HepG2 (cell line): ENCODE results near the gene GPSM1. TPM values are rescaled to one million over a fixed set of nuclear protein-coding genes. Genes with fewer than 3 reads are reported as not detected.

Experiments used
- ATAC-seq: fragments of 200-7000 bp; cut with Tn5 transposase; 3 replicates; pipeline ENCODE4 v1.9.1; 2020; ENCODE audit warnings: mild to moderate bottlenecking, moderate library complexity
- BruUV-seq: library from RNA; stranded (reverse); fragments of 400-500 nt; replicated peaks from 2 replicates; lab custom pipeline; 2021; lab: Mats Ljungman, UMichigan
- CTCF ChIA-PET: fragments of 300-600 bp; formaldehyde crosslinking; extraction: SDS; loops from one replicate; lab custom pipeline; 2021; ENCODE audit warnings: low total read pairs, inconsistent platforms, low intra/inter-chr PET ratio; lab: Yijun Ruan, JAX
- POLR2A ChIA-PET: fragments of 350-600 bp; sonication (Branson Sonifier 250); formaldehyde crosslinking; loops from one replicate; lab custom pipeline; 2020; ENCODE audit warnings: antibody characterized with exemption, inconsistent platforms; lab: Yijun Ruan, JAX
- DNase-seq: peaks from one replicate; pipeline ENCODE4 v3.0.0-alpha.2; 2015; ENCODE audit warnings: low spot score
- FAIRE-seq: peaks from 3 replicates; lab custom pipeline; 2011; peaks lifted over from hg19 to GRCh38; lab: Jason Lieb, UNC
- H2AFZ ChIP-seq: one replicate; pipeline ENCODE4 v1.6.1; 2011; ENCODE audit warnings: low read length, inconsistent platforms
- H3K27ac ChIP-seq: fragments of 300-600 bp; 3 replicates; pipeline ENCODE4 v1.8.0; 2011; ENCODE audit warnings: mixed run types, mild to moderate bottlenecking, mixed read lengths, low read length, inconsistent platforms; ENCODE audit not compliant: insufficient read depth; ENCODE audit errors: extremely low read length
- H3K27me3 ChIP-seq, 2 experiments: fragments of 200-600 bp in 1 of 2; 2 replicates in 1 of 2; 3 replicates in 1 of 2; pipeline versions ENCODE4 v1.6.0 to v1.8.0; 2011; ENCODE audit warnings: low read length in 2 of 2, mild to moderate bottlenecking in 2 of 2, moderate library complexity in 2 of 2, inconsistent platforms in 1 of 2; ENCODE audit not compliant: insufficient read depth in 2 of 2, control insufficient read depth in 1 of 2
- H3K36me3 ChIP-seq, 2 experiments: fragments of 200-600 bp in 1 of 2; replicated peaks in 1 of 2; 2 replicates in 1 of 2; 3 replicates in 1 of 2; pipeline versions ENCODE4 v1.5.1 to v1.8.0; 2011; ENCODE audit warnings: low read length in 2 of 2, inconsistent platforms in 1 of 2; ENCODE audit not compliant: insufficient read depth in 2 of 2, control insufficient read depth in 1 of 2
- H3K4me1 ChIP-seq: 2 replicates; pipeline ENCODE4 v1.5.1; 2012; ENCODE audit warnings: low read length, inconsistent platforms; ENCODE audit not compliant: insufficient read depth
- H3K4me2 ChIP-seq: 2 replicates; pipeline ENCODE4 v1.6.0; 2011; ENCODE audit warnings: low read depth, low read length, inconsistent platforms
- H3K4me3 ChIP-seq, 3 experiments: fragments of 200-600 bp in 1 of 3; sonication (generic), shearing (Covaris generic) in 1 of 3; replicated peaks in 1 of 3; 2 replicates each; pipeline ENCODE4 v1.5.1; 2011 to 2016; ENCODE audit warnings: low read length in 3 of 3, inconsistent platforms in 2 of 3, low read depth in 2 of 3, mild to moderate bottlenecking in 2 of 3, control low read depth in 1 of 3, mixed read lengths in 1 of 3; ENCODE audit not compliant: insufficient read depth in 1 of 3
- H3K79me2 ChIP-seq: one replicate; pipeline ENCODE4 v1.6.1; 2011; ENCODE audit warnings: low read length, inconsistent platforms; ENCODE audit not compliant: insufficient read depth
- H3K9ac ChIP-seq: 2 replicates; pipeline ENCODE4 v1.6.0; 2011; ENCODE audit warnings: mild to moderate bottlenecking, low read depth, low read length, inconsistent platforms; ENCODE audit not compliant: insufficient read depth
- H3K9me3 ChIP-seq: 2 replicates; pipeline ENCODE4 v1.5.1; 2012; ENCODE audit warnings: mild to moderate bottlenecking, low read length
- H4K20me1 ChIP-seq: 2 replicates; pipeline ENCODE4 v1.6.0; 2011; ENCODE audit warnings: inconsistent platforms, mild to moderate bottlenecking, low read length, moderate library complexity; ENCODE audit not compliant: insufficient read depth
- FLYWCH1 ChIP-seq: sonication (generic); formaldehyde crosslinking; IDR thresholded peaks from 2 replicates; pipeline ENCODE4 v1.8.1; 2023; ENCODE audit warnings: mild to moderate bottlenecking, missing genetic modification reagents
- KDM1A ChIP-seq: IDR thresholded peaks from 2 replicates; pipeline ENCODE4 v1.6.1; 2016; ENCODE audit warnings: missing compliant biosample characterization
- KMT2A ChIP-seq: sonication (generic); formaldehyde crosslinking; IDR thresholded peaks from 2 replicates; pipeline ENCODE4 v1.4.0; 2020; ENCODE audit warnings: missing genetic modification reagents
- NR1H2 ChIP-seq: sonication (generic); formaldehyde crosslinking; IDR thresholded peaks from 2 replicates; pipeline ENCODE4 v1.8.1; 2022; ENCODE audit warnings: low read depth, missing genetic modification reagents, borderline replicate concordance
- PCBP1 ChIP-seq: fragments of 200-400 bp; formaldehyde crosslinking; IDR thresholded peaks from 2 replicates; pipeline ENCODE4 v1.6.1; 2017; ENCODE audit warnings: mild to moderate bottlenecking, low read depth, low read length, borderline replicate concordance
- ZC3H13 ChIP-seq: sonication (generic); formaldehyde crosslinking; IDR thresholded peaks from 2 replicates; pipeline ENCODE4 v1.8.1; 2023; ENCODE audit warnings: mild to moderate bottlenecking, missing genetic modification reagents, moderate library complexity
- ZMYM3 ChIP-seq: sonication (generic); formaldehyde crosslinking; IDR thresholded peaks from 2 replicates; pipeline ENCODE4 v1.5.1; 2020; ENCODE audit warnings: mild to moderate bottlenecking, missing genetic modification reagents
- ZNF430 ChIP-seq: sonication (generic); formaldehyde crosslinking; IDR thresholded peaks from 2 replicates; pipeline ENCODE4 v1.9.0; 2021; ENCODE audit warnings: mild to moderate bottlenecking, missing genetic modification reagents
- ZSCAN5A ChIP-seq: sonication (generic); formaldehyde crosslinking; IDR thresholded peaks from 2 replicates; pipeline ENCODE4 v1.8.0; 2022; ENCODE audit warnings: mild to moderate bottlenecking, missing genetic modification reagents, borderline replicate concordance
- WGBS: methylation state at CpG from one replicate; pipeline ENCODE4 v1.1.6; 2017; ENCODE audit warnings: low lambda C conversion rate; 5-methylcytosine and 5-hydroxymethylcytosine counted together
- in situ Hi-C: cut with HindIII; loops from 2 replicates; pipeline ENCODE4 v1.10.0; 2017; ENCODE audit warnings: low pct_unique_long_range_greater_than_20kb; ENCODE audit not compliant: extremely low pct_ligation_motif_present
- intact Hi-C: fragments of 100-400 bp; cut with micrococcal nuclease; formaldehyde crosslinking; loops from one replicate; pipeline ENCODE4 v1.10.0; 2022; ENCODE audit not compliant: unreplicated experiment
- polyA plus RNA-seq, 8 experiments: library from polyadenylated mRNA; depleted of rRNA in 3 of 8; stranded (reverse) in 7 of 8; unstranded in 1 of 8; fragments of >200 nt; fragmentation: Illumina TruSeq in 4 of 8; extraction: Trizol in 4 of 8; gene quantifications; 2 replicates each; pipeline versions ENCODE4 v1.2.1 to v1.2.3, GENCODE V29; 2011 to 2016; ENCODE audit warnings: low read depth in 4 of 8, missing spikeins in 1 of 8, mixed read lengths in 1 of 8; ENCODE audit not compliant: insufficient read depth in 1 of 8
- total RNA-seq, 5 experiments: library from RNA; depleted of rRNA; stranded (reverse); fragments of >200 nt; fragmentation: Illumina TruSeq; extraction: Trizol; gene quantifications; 2 replicates each; pipeline ENCODE4 v1.2.3, GENCODE V29; 2016; ENCODE audit warnings: low read depth in 1 of 5

Gene GPSM1
- total and polyA plus RNA-seq, 2 of the 13 experiments (the other 11 are each of a cell fraction or from before 2014, with no cell fraction given), result 1.0 to 2.4 TPM

GRCh38 chr9:136344544-136345280, 17.4 kb downstream of the GPSM1 start:
- H3K9ac ChIP-seq, result peak overlapping the region; percentile 57; the same call in 1 of the 2 replicates
- CTCF ChIA-PET, result interaction anchor here (1.1 to 1.8 kb wide), 2 partner anchors 29 to 55 kb away, joined by 4 to 6 read pairs; partner anchors contain the start of genes CARD9 and SNAPC4
- no TSS peak for BruUV-seq
- no peaks in the 10 kb centered on the region for H3K36me3 ChIP-seq
- H3K4me2 ChIP-seq, result peak overlapping the region; percentile 95
- no peak overlapping the region for H3K27ac ChIP-seq
- intact Hi-C loops, result loop anchor here (1.0 to 2.0 kb wide), 2 partner anchors 10 to 18 kb away; partner anchors contain the start of gene DNLZ
- H3K9me3 ChIP-seq, result no peaks in the 10 kb centered on the region
- peaks cover 59% of the 10 kb centered on the region for H3K4me1 ChIP-seq
- H2AFZ ChIP-seq, result no peak overlapping the region
- peak overlapping the region in 2 of 3 experiments; percentile 47 to 78; a peak in 4 of 6 replicates for H3K4me3 ChIP-seq
- in situ Hi-C loops, result loop anchor here (25.0 kb wide), 1 partner anchor 293 kb away; no protein-coding TSS in a partner anchor
- ATAC-seq (no peak), DNase-seq (no peak), FAIRE-seq (no peak)
- WGBS, result 55% methylated on average over 15 of the region's 21 CpGs
- H3K27me3 ChIP-seq, result peaks cover 0 to 9% of the 10 kb centered on the region in 2 experiments; a peak in 2 of 5 replicates
- TF ChIP-seq FLYWCH1 (CRISPR knock-in tag), result 0 out of 2 replicates have a peak, but pooled peaks have one; percentile 43
- TF ChIP-seq KMT2A (CRISPR knock-in tag), result 0 out of 2 replicates have a peak, but pooled peaks have one; percentile 11
- TF ChIP-seq ZNF430 (CRISPR knock-in tag), result no peak
- no peak for TF ChIP-seq ZC3H13
- 0 out of 2 replicates have a peak, but pooled peaks have one; percentile 16 for TF ChIP-seq PCBP1
- TF ChIP-seq ZMYM3 (CRISPR knock-in tag), result peak; percentile 80
- no peak for TF ChIP-seq ZSCAN5A
- TF ChIP-seq NR1H2, result 0 out of 2 replicates have a peak, but pooled peaks have one; percentile 12
- 0 out of 2 replicates have a peak, but pooled peaks have one; percentile 29 for TF ChIP-seq KDM1A (CRISPR knock-in tag)
- H3K79me2 ChIP-seq, result no peaks in the 10 kb centered on the region
- POLR2A ChIA-PET, result interaction anchor here (1.4 to 2.9 kb wide), 5 partner anchors 7 to 98 kb away, joined by 3 to 73 read pairs (median 5); partner anchors contain the start of gene DNLZ
- H4K20me1 ChIP-seq, result no peaks in the 10 kb centered on the region
